ENCODE data around the gene CAPN11.

Gene CAPN11

DNA sequence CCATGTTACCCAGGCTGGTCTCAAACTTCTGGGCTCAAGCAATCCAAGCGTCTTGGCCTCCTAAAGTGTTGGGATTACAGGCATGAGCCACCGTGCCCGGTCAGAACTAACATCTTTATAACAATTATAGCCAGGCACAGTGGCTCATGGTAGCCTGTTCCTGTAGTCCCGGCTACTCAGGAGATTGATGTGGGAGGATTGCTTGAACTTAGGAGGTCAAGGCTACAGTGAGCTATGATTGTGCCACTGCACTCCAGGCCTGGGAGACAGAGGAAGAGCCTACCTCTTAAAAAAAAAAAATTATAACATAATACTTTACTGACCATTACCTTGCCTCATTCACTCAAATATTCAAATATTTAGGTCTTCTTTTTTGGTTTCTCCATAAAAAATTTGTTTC lies 41.3 kb downstream of the CAPN11 start:
- Histone ChIP-seq H3K4me3 (replicated peaks; ENCODE audit: insufficient read depth, low read length) (no peak overlapping the region), H3K27ac (replicated peaks) (no peak overlapping the region), H3K27me3 (ENCODE audit: insufficient read depth, poor library complexity, severe bottlenecking) (no peaks in the 10 kb centered on the region)
- no peak for DNase-seq (ENCODE audit: low read depth in 1 of 2, low spot score in 1 of 2)
- TF ChIP-seq, protein P1, sequence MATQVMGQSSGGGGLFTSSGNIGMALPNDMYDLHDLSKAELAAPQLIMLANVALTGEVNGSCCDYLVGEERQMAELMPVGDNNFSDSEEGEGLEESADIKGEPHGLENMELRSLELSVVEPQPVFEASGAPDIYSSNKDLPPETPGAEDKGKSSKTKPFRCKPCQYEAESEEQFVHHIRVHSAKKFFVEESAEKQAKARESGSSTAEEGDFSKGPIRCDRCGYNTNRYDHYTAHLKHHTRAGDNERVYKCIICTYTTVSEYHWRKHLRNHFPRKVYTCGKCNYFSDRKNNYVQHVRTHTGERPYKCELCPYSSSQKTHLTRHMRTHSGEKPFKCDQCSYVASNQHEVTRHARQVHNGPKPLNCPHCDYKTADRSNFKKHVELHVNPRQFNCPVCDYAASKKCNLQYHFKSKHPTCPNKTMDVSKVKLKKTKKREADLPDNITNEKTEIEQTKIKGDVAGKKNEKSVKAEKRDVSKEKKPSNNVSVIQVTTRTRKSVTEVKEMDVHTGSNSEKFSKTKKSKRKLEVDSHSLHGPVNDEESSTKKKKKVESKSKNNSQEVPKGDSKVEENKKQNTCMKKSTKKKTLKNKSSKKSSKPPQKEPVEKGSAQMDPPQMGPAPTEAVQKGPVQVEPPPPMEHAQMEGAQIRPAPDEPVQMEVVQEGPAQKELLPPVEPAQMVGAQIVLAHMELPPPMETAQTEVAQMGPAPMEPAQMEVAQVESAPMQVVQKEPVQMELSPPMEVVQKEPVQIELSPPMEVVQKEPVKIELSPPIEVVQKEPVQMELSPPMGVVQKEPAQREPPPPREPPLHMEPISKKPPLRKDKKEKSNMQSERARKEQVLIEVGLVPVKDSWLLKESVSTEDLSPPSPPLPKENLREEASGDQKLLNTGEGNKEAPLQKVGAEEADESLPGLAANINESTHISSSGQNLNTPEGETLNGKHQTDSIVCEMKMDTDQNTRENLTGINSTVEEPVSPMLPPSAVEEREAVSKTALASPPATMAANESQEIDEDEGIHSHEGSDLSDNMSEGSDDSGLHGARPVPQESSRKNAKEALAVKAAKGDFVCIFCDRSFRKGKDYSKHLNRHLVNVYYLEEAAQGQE (IDR thresholded peaks at IDR 0.05; ENCODE audit: insufficient replicate concordance, low read depth) = no peak
- TF ChIP-seq GABPA (IDR thresholded peaks at IDR 0.05; ENCODE audit: low read depth) (no peak), SPI1 (IDR thresholded peaks at IDR 0.05; ENCODE audit: borderline replicate concordance, low read depth) (no peak), POLR2AphosphoS5 (IDR thresholded peaks at IDR 0.05; ENCODE audit: low read depth) (no peak)
- TF ChIP-seq, protein P2, sequence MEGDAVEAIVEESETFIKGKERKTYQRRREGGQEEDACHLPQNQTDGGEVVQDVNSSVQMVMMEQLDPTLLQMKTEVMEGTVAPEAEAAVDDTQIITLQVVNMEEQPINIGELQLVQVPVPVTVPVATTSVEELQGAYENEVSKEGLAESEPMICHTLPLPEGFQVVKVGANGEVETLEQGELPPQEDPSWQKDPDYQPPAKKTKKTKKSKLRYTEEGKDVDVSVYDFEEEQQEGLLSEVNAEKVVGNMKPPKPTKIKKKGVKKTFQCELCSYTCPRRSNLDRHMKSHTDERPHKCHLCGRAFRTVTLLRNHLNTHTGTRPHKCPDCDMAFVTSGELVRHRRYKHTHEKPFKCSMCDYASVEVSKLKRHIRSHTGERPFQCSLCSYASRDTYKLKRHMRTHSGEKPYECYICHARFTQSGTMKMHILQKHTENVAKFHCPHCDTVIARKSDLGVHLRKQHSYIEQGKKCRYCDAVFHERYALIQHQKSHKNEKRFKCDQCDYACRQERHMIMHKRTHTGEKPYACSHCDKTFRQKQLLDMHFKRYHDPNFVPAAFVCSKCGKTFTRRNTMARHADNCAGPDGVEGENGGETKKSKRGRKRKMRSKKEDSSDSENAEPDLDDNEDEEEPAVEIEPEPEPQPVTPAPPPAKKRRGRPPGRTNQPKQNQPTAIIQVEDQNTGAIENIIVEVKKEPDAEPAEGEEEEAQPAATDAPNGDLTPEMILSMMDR (IDR thresholded peaks at IDR 0.05; ENCODE audit: insufficient read depth, low read length) = no peak

- no peak overlapping the region for H3K4me3 ChIP-seq (replicated peaks; ENCODE audit: insufficient read depth, low read length)
- TF ChIP-seq POLR2AphosphoS5 (IDR thresholded peaks at IDR 0.05; ENCODE audit: low read depth) = no peak
- TF ChIP-seq, protein P1 (IDR thresholded peaks at IDR 0.05; ENCODE audit: insufficient replicate concordance, low read depth) = no peak
- no peak for TF ChIP-seq GABPA (IDR thresholded peaks at IDR 0.05; ENCODE audit: low read depth)
- TF ChIP-seq SPI1 (IDR thresholded peaks at IDR 0.05; ENCODE audit: borderline replicate concordance, low read depth) = no peak
- TF ChIP-seq, protein P2 (IDR thresholded peaks at IDR 0.05; ENCODE audit: insufficient read depth, low read length) = no peak
- DNase-seq (ENCODE audit: low read depth in 1 of 2, low spot score in 1 of 2) = no peak
- H3K27me3 ChIP-seq (ENCODE audit: insufficient read depth, poor library complexity, severe bottlenecking) = no peaks in the 10 kb centered on the region
- no peak overlapping the region for H3K27ac ChIP-seq (replicated peaks)
Measured at GRCh38 chr6:44201200-44201599, 42.6 kb downstream of the CAPN11 start.

GRCh38 chr6:44201638-44202303 lies 43.2 kb downstream of the CAPN11 start:
- H3K27me3 ChIP-seq (ENCODE audit: insufficient read depth, poor library complexity, severe bottlenecking) = no peaks in the 10 kb centered on the region
- H3K4me3 ChIP-seq (replicated peaks; ENCODE audit: insufficient read depth, low read length) = no peak overlapping the region
- TF ChIP-seq, protein P1 (IDR thresholded peaks at IDR 0.05; ENCODE audit: insufficient replicate concordance, low read depth) = no peak
- no peak for TF ChIP-seq GABPA (IDR thresholded peaks at IDR 0.05; ENCODE audit: low read depth)
- TF ChIP-seq POLR2AphosphoS5 (IDR thresholded peaks at IDR 0.05; ENCODE audit: low read depth) = no peak
- TF ChIP-seq, protein P2 (IDR thresholded peaks at IDR 0.05; ENCODE audit: insufficient read depth, low read length) = no peak
- no peak for TF ChIP-seq SPI1 (IDR thresholded peaks at IDR 0.05; ENCODE audit: borderline replicate concordance, low read depth)
- H3K27ac ChIP-seq (replicated peaks) = no peak overlapping the region
- DNase-seq (ENCODE audit: low read depth in 1 of 2, low spot score in 1 of 2) = no peak

Data from HL-60 (cell line).